ENCODE measurements around the gene GPATCH2L.

GRCh38 chr14:76253111-76253510, 101.4 kb downstream of the GPATCH2L start:
- TF ChIP-seq CTCF (conservative IDR thresholded peaks at IDR 0.05) (no peak), ZFX (IDR thresholded peaks at IDR 0.05) (no peak)
